ENCODE measurements around the gene SNAPC5.

The SNAPC5 gene

DNA sequence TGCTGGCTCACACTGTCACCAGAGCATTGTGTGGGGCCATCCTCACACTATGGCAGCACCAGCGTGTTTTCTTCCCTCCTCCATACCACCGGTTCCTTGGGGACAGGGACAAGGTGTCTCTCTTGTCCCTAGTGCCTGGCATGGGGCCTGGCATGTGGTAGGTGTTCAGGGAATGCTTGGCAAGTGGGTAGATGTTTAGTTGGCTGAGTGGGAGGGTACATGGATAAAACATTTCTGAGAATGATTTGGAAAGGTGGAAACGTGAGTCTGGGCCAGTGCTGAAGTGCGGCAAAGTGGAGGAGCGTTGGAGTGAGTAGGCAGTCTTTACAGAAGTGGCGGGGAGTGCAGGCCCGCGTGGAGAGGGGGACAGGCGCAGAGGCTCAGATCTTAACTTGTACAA lies 15.0 kb downstream of the SNAPC5 start:
- TF ChIP-seq, protein P1, sequence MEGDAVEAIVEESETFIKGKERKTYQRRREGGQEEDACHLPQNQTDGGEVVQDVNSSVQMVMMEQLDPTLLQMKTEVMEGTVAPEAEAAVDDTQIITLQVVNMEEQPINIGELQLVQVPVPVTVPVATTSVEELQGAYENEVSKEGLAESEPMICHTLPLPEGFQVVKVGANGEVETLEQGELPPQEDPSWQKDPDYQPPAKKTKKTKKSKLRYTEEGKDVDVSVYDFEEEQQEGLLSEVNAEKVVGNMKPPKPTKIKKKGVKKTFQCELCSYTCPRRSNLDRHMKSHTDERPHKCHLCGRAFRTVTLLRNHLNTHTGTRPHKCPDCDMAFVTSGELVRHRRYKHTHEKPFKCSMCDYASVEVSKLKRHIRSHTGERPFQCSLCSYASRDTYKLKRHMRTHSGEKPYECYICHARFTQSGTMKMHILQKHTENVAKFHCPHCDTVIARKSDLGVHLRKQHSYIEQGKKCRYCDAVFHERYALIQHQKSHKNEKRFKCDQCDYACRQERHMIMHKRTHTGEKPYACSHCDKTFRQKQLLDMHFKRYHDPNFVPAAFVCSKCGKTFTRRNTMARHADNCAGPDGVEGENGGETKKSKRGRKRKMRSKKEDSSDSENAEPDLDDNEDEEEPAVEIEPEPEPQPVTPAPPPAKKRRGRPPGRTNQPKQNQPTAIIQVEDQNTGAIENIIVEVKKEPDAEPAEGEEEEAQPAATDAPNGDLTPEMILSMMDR (conservative IDR thresholded peaks at IDR 0.05; ENCODE audit: control insufficient read depth, insufficient read depth, low read depth, low read length): no peak
- H3K4me3 ChIP-seq (ENCODE audit: control insufficient read depth, low read depth, low read length): no peak overlapping the region
- DNase-seq (ENCODE audit: low read depth): no peak

DNA sequence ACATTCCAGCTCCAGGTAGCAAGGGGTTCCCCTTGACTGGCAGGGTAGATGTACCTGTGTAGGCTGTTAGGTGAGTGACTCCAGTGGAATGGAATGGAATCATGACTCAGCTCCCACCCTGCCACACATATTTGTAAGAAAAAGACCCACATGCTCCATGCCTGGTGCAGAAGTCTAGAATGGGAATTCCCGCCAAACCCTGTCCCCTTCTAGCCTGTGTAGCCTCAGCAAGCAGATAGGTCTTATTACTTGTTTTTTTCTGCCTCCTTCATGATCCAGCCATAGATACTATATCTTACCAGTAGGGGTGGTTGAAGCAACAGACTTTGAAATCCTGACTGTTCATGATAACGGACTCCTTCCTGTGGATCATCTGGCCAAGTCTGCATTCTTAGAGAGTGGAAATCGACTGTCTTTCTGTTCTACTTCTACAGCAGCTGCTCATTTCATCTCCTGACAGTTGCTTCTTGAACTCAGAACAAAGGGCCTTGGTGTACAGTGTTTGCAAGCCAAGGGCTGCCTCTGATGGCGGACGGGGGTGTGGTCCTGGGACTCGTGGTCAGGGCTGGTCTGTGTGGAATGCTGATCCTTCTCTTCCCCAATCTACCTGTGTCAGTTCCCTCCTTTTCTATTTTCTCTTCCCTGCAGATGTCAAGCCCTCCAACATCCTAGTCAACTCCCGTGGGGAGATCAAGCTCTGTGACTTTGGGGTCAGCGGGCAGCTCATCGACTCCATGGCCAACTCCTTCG lies 16.3 kb downstream of the SNAPC5 start:
- TF ChIP-seq, protein P1 (conservative IDR thresholded peaks at IDR 0.05; ENCODE audit: control insufficient read depth, insufficient read depth, low read depth, low read length): no peak
- no peak overlapping the region for H3K4me3 ChIP-seq (ENCODE audit: control insufficient read depth, low read depth, low read length)
- DNase-seq (ENCODE audit: low read depth): no peak

DNA sequence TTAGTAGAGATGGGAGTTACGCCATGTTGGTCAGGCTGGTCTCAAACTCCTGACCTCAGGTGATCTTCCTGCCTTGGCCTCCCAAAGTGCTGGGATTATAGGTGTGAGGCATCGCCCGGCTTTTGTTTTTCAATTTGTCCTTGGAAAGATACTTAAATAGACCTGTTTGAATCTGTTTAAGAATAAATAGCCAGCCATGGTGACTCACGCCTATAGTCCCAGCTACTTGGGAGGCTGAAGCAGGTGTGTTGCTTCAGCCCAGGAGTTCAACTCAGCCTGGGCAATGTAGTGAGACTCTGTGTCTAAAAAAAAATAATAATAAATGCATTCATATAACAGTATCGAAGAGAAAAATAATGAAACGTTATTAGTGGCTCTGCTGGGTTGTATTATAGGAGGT lies 17.3 kb downstream of the SNAPC5 start:
- DNase-seq (ENCODE audit: low read depth): no peak
- TF ChIP-seq, protein P1 (conservative IDR thresholded peaks at IDR 0.05; ENCODE audit: control insufficient read depth, insufficient read depth, low read depth, low read length): no peak
- no peak overlapping the region for H3K4me3 ChIP-seq (ENCODE audit: control insufficient read depth, low read depth, low read length)

DNA sequence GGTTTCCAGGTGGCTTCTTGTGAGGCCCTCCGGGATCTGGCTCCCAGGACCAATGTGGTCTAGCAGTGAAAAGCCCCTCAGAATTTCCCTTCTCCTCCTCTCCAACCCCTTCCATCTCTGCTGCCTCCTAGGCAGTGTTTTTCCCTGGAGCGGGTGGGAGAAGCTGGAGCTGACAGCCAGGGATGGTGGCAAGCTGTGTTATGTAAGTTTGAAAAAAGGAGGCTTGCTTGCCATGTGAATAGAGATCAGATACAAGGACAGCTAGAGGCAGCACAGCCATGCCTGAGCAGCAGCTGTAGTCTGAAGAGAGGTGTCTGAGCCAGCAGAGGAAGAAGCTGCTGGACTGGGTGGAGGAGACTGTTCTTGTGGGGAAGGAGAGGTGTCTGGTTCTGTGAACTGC lies 20.6 kb downstream of the SNAPC5 start:
- H3K4me3 ChIP-seq (ENCODE audit: control insufficient read depth, low read depth, low read length): no peak overlapping the region
- no peak for DNase-seq (ENCODE audit: low read depth)
- TF ChIP-seq, protein P1 (conservative IDR thresholded peaks at IDR 0.05; ENCODE audit: control insufficient read depth, insufficient read depth, low read depth, low read length): no peak

DNA sequence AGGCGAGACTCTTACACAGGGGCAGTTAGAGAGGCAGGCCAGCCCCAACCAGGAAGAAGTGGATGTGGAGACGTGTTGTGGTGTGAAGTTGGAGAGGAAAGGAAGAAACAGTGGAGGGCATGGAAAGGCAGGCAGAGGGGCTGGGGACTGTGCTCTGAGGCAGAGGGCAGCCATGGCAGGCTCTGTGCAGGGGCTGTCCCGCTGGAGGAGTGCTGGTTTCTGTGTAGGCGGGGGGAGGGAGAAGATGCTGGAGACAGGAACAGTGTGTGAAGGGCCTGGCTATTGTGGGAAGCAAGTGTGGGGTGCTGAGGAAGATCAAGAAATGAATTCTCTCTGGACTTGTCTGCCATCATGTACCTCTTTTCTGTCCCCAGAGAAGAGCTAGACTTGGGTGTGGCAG lies 21.0 kb downstream of the SNAPC5 start:
- H3K4me3 ChIP-seq (ENCODE audit: control insufficient read depth, low read depth, low read length): no peak overlapping the region
- no peak for DNase-seq (ENCODE audit: low read depth)
- TF ChIP-seq, protein P1 (conservative IDR thresholded peaks at IDR 0.05; ENCODE audit: control insufficient read depth, insufficient read depth, low read depth, low read length): no peak

DNA sequence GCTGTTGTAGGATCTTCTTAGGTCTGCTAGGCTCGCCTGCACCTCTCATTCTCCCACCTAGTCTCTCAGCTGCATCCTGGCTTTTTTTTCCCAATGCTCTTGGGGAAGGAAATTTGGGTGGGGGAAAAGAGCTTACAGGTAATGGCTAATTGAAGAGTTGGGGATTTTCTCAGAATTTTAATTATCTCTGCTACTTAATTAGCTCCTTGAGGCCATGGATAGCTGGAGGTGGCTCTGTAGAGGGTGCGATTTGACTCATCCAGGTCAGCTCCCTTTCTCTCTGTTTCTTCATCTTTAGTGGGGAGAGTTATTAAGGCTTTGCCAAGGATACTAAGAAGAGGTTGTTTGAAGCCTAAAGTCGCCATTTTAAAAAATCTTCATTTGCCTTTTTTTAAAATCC lies 22.6 kb downstream of the SNAPC5 start:
- TF ChIP-seq, protein P1 (conservative IDR thresholded peaks at IDR 0.05; ENCODE audit: control insufficient read depth, insufficient read depth, low read depth, low read length): no peak

More for the DNA sequence above, 22.6 kb downstream of the SNAPC5 start:
- H3K4me3 ChIP-seq (ENCODE audit: control insufficient read depth, low read depth, low read length): no peak overlapping the region
- DNase-seq (ENCODE audit: low read depth): no peak
